Heart left ventricle (tissue), 16 donors: ENCODE measurements around the gene CROCC. TPM values are rescaled to one million over a fixed set of nuclear protein-coding genes. Genes with fewer than 3 reads are reported as not detected.

Experiments
- ATAC-seq, 4 donors: fragments of 200-7000 bp; cut with Tn5 transposase; one replicate each; pipeline ENCODE4 v1.9.1; 2020 to 2022; ENCODE audit warnings: moderate library complexity in 4 of 4, mild to moderate bottlenecking in 3 of 4, moderate number of reproducible peaks in 1 of 4
- DNase-seq, 5 donors: peaks; one replicate each; pipeline ENCODE4 v3.0.0-alpha.2; 2020
- H3K27ac ChIP-seq, 12 donors: fragments of 200-600 bp; sonication (generic) in 4 of 12; one replicate each; pipeline versions ENCODE4 v1.5.0 to v1.8.0; 2016 to 2022; ENCODE audit warnings: mild to moderate bottlenecking in 2 of 12
- H3K27me3 ChIP-seq, 9 donors: fragments of 200-600 bp; sonication (generic) in 2 of 9; one replicate each; pipeline versions ENCODE4 v1.5.1 to v1.8.0; 2016 to 2022; ENCODE audit warnings: mild to moderate bottlenecking in 3 of 9
- H3K36me3 ChIP-seq, 9 donors: fragments of 200-600 bp; sonication (generic) in 2 of 9; one replicate each; pipeline versions ENCODE4 v1.5.0 to v1.8.0; 2018 to 2022; ENCODE audit warnings: mild to moderate bottlenecking in 2 of 9
- H3K4me1 ChIP-seq, 12 donors: fragments of 200-600 bp; sonication (generic) in 4 of 12; one replicate each; pipeline versions ENCODE4 v1.5.0 to v1.8.0; 2016 to 2022; ENCODE audit warnings: mild to moderate bottlenecking in 3 of 12
- H3K4me3 ChIP-seq, 12 donors: fragments of 200-600 bp; sonication (generic) in 4 of 12; one replicate each; pipeline versions ENCODE4 v1.5.0 to v1.8.0; 2017 to 2022; ENCODE audit warnings: mild to moderate bottlenecking in 9 of 12, moderate library complexity in 4 of 12
- H3K9me3 ChIP-seq, 12 donors: fragments of 200-600 bp; sonication (generic) in 4 of 12; one replicate each; pipeline versions ENCODE4 v1.5.0 to v1.8.0; 2016 to 2022; ENCODE audit warnings: mild to moderate bottlenecking in 1 of 12
- POLR2A ChIP-seq, 2 donors: fragments of 450-650 bp; IDR thresholded peaks; one replicate each; pipeline ENCODE4 v1.6.1; 2017; ENCODE audit warnings: antibody characterized with exemption in 2 of 2, mild to moderate bottlenecking in 2 of 2, moderate library complexity in 2 of 2
- WGBS, 4 donors: extraction: QIAGEN DNeasy Blood & Tissue Kit in 2 of 4; methylation state at CpG; one replicate each; pipeline versions ENCODE4 v1.1.5 to v1.1.7; 2013 to 2018; 5-methylcytosine and 5-hydroxymethylcytosine counted together
- intact Hi-C, 10 donors: fragments of 100-400 bp; cut with DNase I; formaldehyde crosslinking; loops; one replicate each; pipeline versions ENCODE4 v1.11.1 to v1.14.2; 2022
- polyA plus RNA-seq, 2 donors: library from polyadenylated mRNA; stranded (reverse); fragments of 200-250 nt; gene quantifications; one replicate each; pipeline ENCODE4 v1.2.3, GENCODE V29; 2013
- total RNA-seq, 9 donors: library from RNA; depleted of rRNA in 2 of 9; stranded (reverse); fragments of >200 nt in 2 of 9; fragmentation: NEBNext Ultra II Directional in 3 of 9; extraction: Animal tissue kit (Norgen Biotek cat#: 25700) in 3 of 9; gene quantifications; one replicate each; pipeline versions ENCODE4 v1.1.0 to v1.2.4, GENCODE V29; 2016 to 2023
- TF ChIP-seq, protein P1 (sequence below), 12 donors: fragments of 200-600 bp; sonication (generic) in 4 of 12; IDR thresholded peaks; one replicate each; pipeline versions ENCODE4 v1.5.0 to v1.8.0; 2018 to 2022; ENCODE audit warnings: antibody characterized with exemption in 12 of 12, mild to moderate bottlenecking in 5 of 12
- donor health status: ischemic (EF 13 %, LVEDD 7.1; RV severe dilation, severe dysfunction).
- donor health status: healthy with polysubstance abuse.
- donor health status: DM: no; HTN: yes; CAD: no.
- donor health status: DM: no; HTN: no; CAD: no.
- donor health status: ischemic (EF 25% LVEDD 6.9; RV normal size, moderate dysfunction).
- donor health status: ischemic (EF 25% LVEDD 5.7; RV mildly dilated, moderate dysfunction).
- donor health status: healthy.
- donor health status: DM: yes; HTN: yes; CAD: no.
- donor health status: ischemic (EF 35%, LVEDD 5.7; RV mildly dilated, moderate dysfunction).
- donor health status: nonischemic (EF 11% LVEDD 7.7; RV severe dilation, severe dysfunction).
- donor health status: DM: yes; HTN: yes; CAD: no.
- donor health status: PGD.
- donor health status: ischemic (EF 29% LVEDD 5.4; RV normal size, mild dysfunction).
- donor health status: nonischemic (EF 23%, LVEDD 6.1; RV moderate dilation, normal function).

CROCC gene
- total and polyA plus RNA-seq, 11 donors = 3.9 to 17.0 (median 7.6) TPM

DNA sequence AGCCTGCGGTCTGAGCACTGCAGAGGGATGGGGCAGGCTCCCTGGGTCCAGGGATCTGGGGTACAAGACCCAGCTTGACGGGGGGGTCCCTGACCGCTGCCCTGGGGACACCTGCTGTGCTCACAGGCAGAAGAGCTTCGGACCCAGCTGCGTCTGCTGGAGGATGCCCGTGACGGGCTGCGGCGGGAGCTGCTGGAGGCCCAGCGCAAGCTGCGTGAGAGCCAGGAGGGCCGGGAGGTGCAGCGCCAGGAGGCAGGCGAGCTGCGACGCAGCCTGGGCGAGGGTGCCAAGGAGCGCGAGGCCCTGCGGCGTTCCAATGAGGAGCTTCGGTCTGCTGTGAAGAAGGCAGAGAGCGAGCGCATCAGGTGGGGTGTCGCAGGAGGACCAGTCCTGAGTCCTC, 33.5 kb downstream of the CROCC start:
- H3K36me3 ChIP-seq = peaks cover 0 to 45% (median 10%) of the 10 kb centered on the region in 9 donors
- WGBS, 4 donors = 92 to 97% (median 95%) methylated on average over 22 to 25 of the region's 25 CpGs
- no peak overlapping the region for H3K27ac ChIP-seq
- no peak for ATAC-seq
- H3K9me3 ChIP-seq = no peaks in the 10 kb centered on the region
- TF ChIP-seq, protein P1, sequence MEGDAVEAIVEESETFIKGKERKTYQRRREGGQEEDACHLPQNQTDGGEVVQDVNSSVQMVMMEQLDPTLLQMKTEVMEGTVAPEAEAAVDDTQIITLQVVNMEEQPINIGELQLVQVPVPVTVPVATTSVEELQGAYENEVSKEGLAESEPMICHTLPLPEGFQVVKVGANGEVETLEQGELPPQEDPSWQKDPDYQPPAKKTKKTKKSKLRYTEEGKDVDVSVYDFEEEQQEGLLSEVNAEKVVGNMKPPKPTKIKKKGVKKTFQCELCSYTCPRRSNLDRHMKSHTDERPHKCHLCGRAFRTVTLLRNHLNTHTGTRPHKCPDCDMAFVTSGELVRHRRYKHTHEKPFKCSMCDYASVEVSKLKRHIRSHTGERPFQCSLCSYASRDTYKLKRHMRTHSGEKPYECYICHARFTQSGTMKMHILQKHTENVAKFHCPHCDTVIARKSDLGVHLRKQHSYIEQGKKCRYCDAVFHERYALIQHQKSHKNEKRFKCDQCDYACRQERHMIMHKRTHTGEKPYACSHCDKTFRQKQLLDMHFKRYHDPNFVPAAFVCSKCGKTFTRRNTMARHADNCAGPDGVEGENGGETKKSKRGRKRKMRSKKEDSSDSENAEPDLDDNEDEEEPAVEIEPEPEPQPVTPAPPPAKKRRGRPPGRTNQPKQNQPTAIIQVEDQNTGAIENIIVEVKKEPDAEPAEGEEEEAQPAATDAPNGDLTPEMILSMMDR (IDR thresholded peaks at IDR 0.05) = no peak
- TF ChIP-seq POLR2A (IDR thresholded peaks at IDR 0.05) = no peak
- peaks cover 0 to 8% (median 0%) of the 10 kb centered on the region in 12 donors for H3K4me1 ChIP-seq
- H3K4me3 ChIP-seq = no peak overlapping the region
- H3K27me3 ChIP-seq = no peaks in the 10 kb centered on the region
- intact Hi-C loops = loop anchor here in 2 of 10 donors (10.0 kb wide), 2 partner anchors 170 to 280 kb away; no protein-coding TSS in a partner anchor
- no peak for DNase-seq

GRCh38 chr1:16956775-16957174, 35.0 kb downstream of the CROCC start:
- TF ChIP-seq, protein P1 (IDR thresholded peaks at IDR 0.05) = no peak
- TF ChIP-seq POLR2A (IDR thresholded peaks at IDR 0.05) = no peak
- Histone ChIP-seq H3K27me3 (no peaks in the 10 kb centered on the region), H3K4me3 (no peak overlapping the region), H3K27ac (no peak overlapping the region), H3K9me3 (no peaks in the 10 kb centered on the region), H3K36me3 (peaks cover 0 to 45% (median 10%) of the 10 kb centered on the region in 9 donors), H3K4me1 (peaks cover 0 to 14% (median under 1%) of the 10 kb centered on the region in 12 donors)
- ATAC-seq (no peak), DNase-seq (no peak)
- intact Hi-C loops = loop anchor here in 2 of 10 donors (10.0 kb wide), 2 partner anchors 168 to 278 kb away; no protein-coding TSS in a partner anchor
- 93 to 94% (median 94%) methylated on average over 8 of the region's 8 CpGs for WGBS, 4 donors

DNA sequence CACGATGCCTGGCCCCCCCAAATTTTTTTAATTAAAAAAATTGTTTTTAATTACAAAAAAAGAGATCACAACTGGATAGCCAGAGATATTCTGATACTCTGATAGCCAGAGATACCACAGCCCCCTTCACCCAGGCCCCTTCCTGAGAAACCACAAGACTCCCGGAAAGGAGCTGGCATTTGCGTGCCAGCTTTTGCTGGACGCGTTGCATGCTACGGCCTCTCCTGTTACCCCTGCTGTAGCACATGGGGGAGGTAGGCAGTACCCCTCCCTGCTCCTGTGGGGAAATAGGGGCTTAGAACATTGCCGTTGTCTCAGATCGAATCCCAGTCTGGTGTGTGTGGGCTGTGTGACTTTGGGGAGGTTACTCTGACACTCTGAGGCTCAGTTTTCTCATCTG, 36.0 kb downstream of the CROCC start:
- peaks cover 0 to 48% (median 10%) of the 10 kb centered on the region in 9 donors for H3K36me3 ChIP-seq
- TF ChIP-seq, protein P1 (IDR thresholded peaks at IDR 0.05) = no peak
- no peak for TF ChIP-seq POLR2A (IDR thresholded peaks at IDR 0.05)
- no peak for DNase-seq
- no peaks in the 10 kb centered on the region for H3K9me3 ChIP-seq
- 87 to 94% (median 91%) methylated on average over 8 of the region's 8 CpGs for WGBS, 4 donors
- ATAC-seq = no peak
- H3K4me3 ChIP-seq = no peak overlapping the region
- intact Hi-C loops = loop anchor here in 2 of 10 donors (10.0 kb wide), 2 partner anchors 167 to 277 kb away; no protein-coding TSS in a partner anchor
- H3K27ac ChIP-seq = no peak overlapping the region
- H3K4me1 ChIP-seq = peaks cover 0 to 15% (median 0%) of the 10 kb centered on the region in 12 donors
- H3K27me3 ChIP-seq = no peaks in the 10 kb centered on the region

DNA sequence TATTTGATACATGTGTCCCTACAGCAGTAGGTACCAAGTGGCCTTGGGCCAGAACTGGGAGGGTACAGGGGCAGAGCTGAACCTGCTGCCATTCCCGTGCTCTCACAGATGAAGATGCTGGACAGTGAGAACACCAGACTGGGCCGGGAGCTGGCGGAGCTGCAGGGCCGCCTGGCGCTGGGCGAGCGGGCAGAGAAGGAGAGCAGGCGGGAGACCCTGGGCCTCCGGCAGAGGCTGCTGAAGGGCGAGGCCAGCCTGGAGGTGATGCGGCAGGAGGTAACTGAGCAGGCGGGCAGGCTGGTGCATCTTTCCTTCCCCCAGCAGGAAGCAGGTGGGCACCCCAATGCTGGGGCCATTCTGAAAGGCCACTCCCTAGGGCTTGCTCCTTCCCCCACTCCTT, 36.7 kb downstream of the CROCC start:
- Histone ChIP-seq H3K27me3 (no peaks in the 10 kb centered on the region), H3K27ac (no peak overlapping the region), H3K36me3 (peaks cover 0 to 45% (median 10%) of the 10 kb centered on the region in 9 donors), H3K4me3 (no peak overlapping the region), H3K9me3 (no peaks in the 10 kb centered on the region), H3K4me1 (peaks cover 0 to 15% (median under 1%) of the 10 kb centered on the region in 12 donors)
- DNase-seq (no peak), ATAC-seq (no peak)
- TF ChIP-seq POLR2A (IDR thresholded peaks at IDR 0.05) = no peak
- TF ChIP-seq, protein P1 (IDR thresholded peaks at IDR 0.05) = no peak
- intact Hi-C loops = loop anchor here in 2 of 10 donors (10.0 kb wide), 2 partner anchors 166 to 276 kb away; no protein-coding TSS in a partner anchor
- WGBS, 4 donors = 92 to 98% (median 97%) methylated on average over 12 of the region's 12 CpGs
